ENCODE results near the gene CIDEC. TPM values are rescaled to one million over a fixed set of nuclear protein-coding genes. Genes with fewer than 3 reads are reported as not detected.
A peak's percentile ranks its signal among the peaks of the same experiment; 100 is the strongest.

The CIDEC gene
- total and polyA plus RNA-seq, 4 donors = 0.28 to 4.2 (median 0.59) TPM; not detected in 1

DNA sequence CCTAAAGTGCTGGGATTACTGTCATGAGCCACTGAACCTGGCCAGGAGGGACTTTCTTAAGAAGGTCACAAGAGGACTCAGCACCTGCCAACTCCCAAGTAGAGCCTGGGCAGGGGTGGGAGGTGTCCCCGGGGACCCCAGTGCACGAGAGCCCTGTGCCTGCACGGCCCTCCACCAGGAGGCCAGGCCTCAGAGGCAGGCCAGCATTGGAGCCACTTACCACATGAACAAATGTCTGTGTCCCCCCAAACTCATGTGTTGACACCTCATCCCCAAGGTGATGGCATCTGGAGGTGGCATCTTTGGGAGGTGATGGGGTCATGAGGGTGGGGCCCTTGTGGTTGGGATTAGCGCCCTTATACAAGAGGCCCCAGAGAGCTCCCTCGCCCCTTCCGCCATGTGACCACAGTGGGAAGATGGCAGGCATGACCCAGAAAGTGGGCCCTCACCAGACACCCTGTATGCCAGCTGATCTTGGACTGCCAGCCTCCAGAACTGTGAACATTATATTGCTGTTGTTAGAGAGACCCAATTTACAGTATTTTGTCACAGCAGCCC is 33.0 kb downstream of the CIDEC start (continued):
- TF ChIP-seq SP1 (IDR thresholded peaks at IDR 0.05) (no peak), GABPA (IDR thresholded peaks at IDR 0.05 in 1 of 2, conservative IDR thresholded peaks at IDR 0.05 in 1 of 2) (no peak), RAD21 (IDR thresholded peaks at IDR 0.05) (no peak), EGR1 (IDR thresholded peaks at IDR 0.05; ENCODE audit: low read depth in 2 of 2) (no peak), RXRA (IDR thresholded peaks at IDR 0.05) (no peak), YY1 (IDR thresholded peaks at IDR 0.05) (no peak), HNF4G (IDR thresholded peaks at IDR 0.05) (no peak), HNF4A (conservative IDR thresholded peaks at IDR 0.05) (no peak), ATF3 (IDR thresholded peaks at IDR 0.05) (no peak), JUND (IDR thresholded peaks at IDR 0.05) (no peak), FOXA1 (IDR thresholded peaks at IDR 0.05) (no peak)
- TF ChIP-seq, protein P1, sequence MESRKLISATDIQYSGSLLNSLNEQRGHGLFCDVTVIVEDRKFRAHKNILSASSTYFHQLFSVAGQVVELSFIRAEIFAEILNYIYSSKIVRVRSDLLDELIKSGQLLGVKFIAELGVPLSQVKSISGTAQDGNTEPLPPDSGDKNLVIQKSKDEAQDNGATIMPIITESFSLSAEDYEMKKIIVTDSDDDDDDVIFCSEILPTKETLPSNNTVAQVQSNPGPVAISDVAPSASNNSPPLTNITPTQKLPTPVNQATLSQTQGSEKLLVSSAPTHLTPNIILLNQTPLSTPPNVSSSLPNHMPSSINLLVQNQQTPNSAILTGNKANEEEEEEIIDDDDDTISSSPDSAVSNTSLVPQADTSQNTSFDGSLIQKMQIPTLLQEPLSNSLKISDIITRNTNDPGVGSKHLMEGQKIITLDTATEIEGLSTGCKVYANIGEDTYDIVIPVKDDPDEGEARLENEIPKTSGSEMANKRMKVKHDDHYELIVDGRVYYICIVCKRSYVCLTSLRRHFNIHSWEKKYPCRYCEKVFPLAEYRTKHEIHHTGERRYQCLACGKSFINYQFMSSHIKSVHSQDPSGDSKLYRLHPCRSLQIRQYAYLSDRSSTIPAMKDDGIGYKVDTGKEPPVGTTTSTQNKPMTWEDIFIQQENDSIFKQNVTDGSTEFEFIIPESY (IDR thresholded peaks at IDR 0.05) = no peak

GRCh38 chr3:9846231-9846630 is 33.8 kb downstream of the CIDEC start:
- Histone ChIP-seq H3K9me3 (ENCODE audit: control insufficient read depth in 4 of 4, low read length in 3 of 4) (no peaks in the 10 kb centered on the region), H3K4me3 (ENCODE audit: low read depth in 1 of 3, low read length in 3 of 3) (no peak overlapping the region), H3K27me3 (ENCODE audit: control insufficient read depth in 4 of 4, insufficient read depth in 4 of 4, low read length in 3 of 4) (no peaks in the 10 kb centered on the region), H3K9ac (ENCODE audit: low read depth in 1 of 2, low read length in 2 of 2) (no peak overlapping the region), H3K4me1 (ENCODE audit: control insufficient read depth in 4 of 4, insufficient read depth in 4 of 4, low read length in 3 of 4) (peaks cover 2 to 25% (median 18%) of the 10 kb centered on the region in 4 donors), H3K36me3 (ENCODE audit: control insufficient read depth in 4 of 4, insufficient read depth in 3 of 4, low read depth in 1 of 4, low read length in 3 of 4) (peaks cover under 1 to 6% (median 3%) of the 10 kb centered on the region in 4 donors), H3K27ac (ENCODE audit: low read depth in 1 of 2, low read length in 2 of 2) (no peak overlapping the region)
- TF ChIP-seq NR2F2 (IDR thresholded peaks at IDR 0.05) (peak; percentile 36), HNF4A (conservative IDR thresholded peaks at IDR 0.05) (no peak), FOXA2 (IDR thresholded peaks at IDR 0.05) (no peak), RXRA (IDR thresholded peaks at IDR 0.05) (no peak), ATF3 (IDR thresholded peaks at IDR 0.05) (no peak), EGR1 (IDR thresholded peaks at IDR 0.05; ENCODE audit: low read depth in 2 of 2) (no peak), YY1 (IDR thresholded peaks at IDR 0.05) (no peak)
- TF ChIP-seq, protein P1 (IDR thresholded peaks at IDR 0.05) = no peak
- DNase-seq (ENCODE audit: low spot score) = no peak
- WGBS = 81% methylated on average over 6 of the region's 6 CpGs

DNA sequence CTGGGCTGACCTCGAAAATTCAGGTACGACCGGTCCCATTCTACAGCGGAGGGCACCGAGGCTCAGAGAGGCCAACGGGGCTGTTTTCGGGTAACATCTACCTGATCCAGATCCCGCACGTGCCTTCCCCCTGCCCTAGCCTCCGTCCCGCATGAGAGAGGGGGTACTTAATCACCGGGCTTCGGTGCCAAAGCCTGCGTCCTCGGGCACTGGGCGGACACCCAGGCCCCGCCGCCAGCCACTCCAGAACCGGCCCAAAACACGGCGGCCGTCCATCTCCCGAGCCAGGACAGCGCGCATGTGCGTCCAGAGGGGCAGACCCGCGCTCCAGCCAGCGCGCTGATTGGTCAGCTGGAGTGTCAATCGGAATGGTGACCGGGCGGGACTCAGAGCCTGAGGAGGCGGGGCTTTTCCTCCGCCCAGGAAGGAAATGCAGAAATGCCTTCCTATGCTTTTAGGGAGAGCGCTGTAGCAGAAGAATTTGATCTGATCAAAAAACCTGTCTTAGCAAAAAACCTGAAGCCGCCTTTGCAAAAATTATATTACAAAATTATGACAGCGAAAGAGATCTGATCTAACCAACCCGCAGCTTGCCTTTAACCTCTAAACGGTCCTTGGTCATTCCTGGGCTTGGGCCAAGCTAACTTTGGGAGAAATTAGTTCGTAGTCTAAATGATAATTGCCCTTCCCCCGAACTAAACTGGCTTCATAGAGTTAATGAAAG is 36.2 kb downstream of the CIDEC start, which contains the start of gene RPUSD3:
RPUSD3 (minus strand) TSS at position 294 of the 724 bp plus-strand sequence; CDS start at position 276, 18 bp downstream.
- peak within 1 kb of the TSS; percentile 67 to 90 (median 80) for H3K4me3 ChIP-seq (ENCODE audit: low read depth in 1 of 3, low read length in 3 of 3)
- H3K36me3 ChIP-seq (ENCODE audit: control insufficient read depth in 4 of 4, insufficient read depth in 3 of 4, low read depth in 1 of 4, low read length in 3 of 4) = peaks cover 2 to 16% (median 13%) of the 10 kb centered on the region in 4 donors
- peaks cover 2 to 14% (median 10%) of the 10 kb centered on the region in 4 donors for H3K4me1 ChIP-seq (ENCODE audit: control insufficient read depth in 4 of 4, insufficient read depth in 4 of 4, low read length in 3 of 4)
- H3K9ac ChIP-seq (ENCODE audit: low read depth in 1 of 2, low read length in 2 of 2) = peak within 1 kb of the TSS; percentile 60 to 86
- peak; percentile 100 for DNase-seq (ENCODE audit: low spot score)
- no peaks in the 10 kb centered on the region for H3K27me3 ChIP-seq (ENCODE audit: control insufficient read depth in 4 of 4, insufficient read depth in 4 of 4, low read length in 3 of 4)
- H3K27ac ChIP-seq (ENCODE audit: low read depth in 1 of 2, low read length in 2 of 2) = peak within 1 kb of the TSS; percentile 63 to 80
- H3K9me3 ChIP-seq (ENCODE audit: control insufficient read depth in 4 of 4, low read length in 3 of 4) = no peaks in the 10 kb centered on the region
- under 1% methylated on average over 42 of the region's 42 CpGs for WGBS
- TF ChIP-seq, protein P1 (IDR thresholded peaks at IDR 0.05) = no peak
- no peak for TF ChIP-seq HNF4A (conservative IDR thresholded peaks at IDR 0.05)
- peak; percentile 81 for TF ChIP-seq YY1 (IDR thresholded peaks at IDR 0.05)
- peak in 1 of 2 donors; percentile 78 for TF ChIP-seq GABPA (IDR thresholded peaks at IDR 0.05 in 1 of 2, conservative IDR thresholded peaks at IDR 0.05 in 1 of 2)
- TF ChIP-seq MAX (IDR thresholded peaks at IDR 0.05) = no peak
- peak; percentile 60 for TF ChIP-seq REST (IDR thresholded peaks at IDR 0.05)
- TF ChIP-seq SP1 (IDR thresholded peaks at IDR 0.05) = peak; percentile 88
- no peak for TF ChIP-seq FOXA2 (IDR thresholded peaks at IDR 0.05)
- no peak for TF ChIP-seq FOXA1 (IDR thresholded peaks at IDR 0.05)
- peak; percentile 33 to 38 for TF ChIP-seq RAD21 (IDR thresholded peaks at IDR 0.05)
- peak; percentile 55 for TF ChIP-seq TAF1 (conservative IDR thresholded peaks at IDR 0.05)
- no peak for TF ChIP-seq NR2F2 (IDR thresholded peaks at IDR 0.05)

Data from liver (tissue), 9 donors.